Putamen (tissue), 1 donor: Measurements from ENCODE around the gene KCNH6.

Source experiments
- DNase-seq: peaks from one replicate; pipeline ENCODE4 v3.0.0-alpha.2; 2016; ENCODE audit warnings: low spot score

The KCNH6 gene

GRCh38 chr17:63488851-63489250, 34.3 kb upstream of the KCNH6 start:
- DNase-seq: no peak

DNA sequence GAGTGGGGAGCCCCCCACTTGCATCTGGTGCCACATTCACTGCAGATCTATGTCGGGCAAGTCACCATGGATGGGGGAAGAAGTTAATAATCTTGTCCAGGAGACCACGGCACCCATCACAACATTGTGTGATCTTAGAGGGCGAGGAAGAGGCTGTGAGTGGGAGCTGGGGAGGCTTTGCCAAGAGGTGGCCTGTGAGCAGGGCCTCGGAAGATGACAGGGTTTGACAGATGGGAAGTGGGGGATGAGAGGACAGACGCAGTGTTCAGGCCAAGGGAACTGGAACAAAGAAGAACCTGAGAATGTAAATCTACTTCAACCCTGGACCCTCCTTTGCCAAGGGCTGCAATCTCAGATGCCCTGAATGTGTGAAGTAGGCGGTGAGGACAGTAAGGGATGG, 33.9 kb upstream of the KCNH6 start:
- DNase-seq: no peak

DNA sequence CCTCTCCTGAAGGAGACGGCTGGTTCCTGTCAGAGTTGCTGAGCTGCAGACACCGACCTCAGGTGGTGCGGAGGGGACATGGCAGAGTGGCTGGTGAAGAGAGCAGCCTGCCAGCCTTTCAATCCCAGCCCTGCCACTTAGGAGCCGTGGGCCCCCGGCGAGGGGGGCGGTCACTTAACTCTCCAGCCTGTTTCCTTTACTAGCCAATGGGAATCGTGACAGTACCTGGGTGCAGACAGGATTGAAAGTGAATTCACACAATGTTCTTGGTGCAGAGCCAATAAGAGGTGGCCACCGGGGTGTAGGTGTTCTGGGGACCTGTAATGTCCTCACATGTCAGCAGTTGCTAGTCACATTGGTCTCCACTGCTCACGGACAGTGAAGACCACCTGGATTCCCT, 32.8 kb upstream of the KCNH6 start:
- DNase-seq: no peak

DNA sequence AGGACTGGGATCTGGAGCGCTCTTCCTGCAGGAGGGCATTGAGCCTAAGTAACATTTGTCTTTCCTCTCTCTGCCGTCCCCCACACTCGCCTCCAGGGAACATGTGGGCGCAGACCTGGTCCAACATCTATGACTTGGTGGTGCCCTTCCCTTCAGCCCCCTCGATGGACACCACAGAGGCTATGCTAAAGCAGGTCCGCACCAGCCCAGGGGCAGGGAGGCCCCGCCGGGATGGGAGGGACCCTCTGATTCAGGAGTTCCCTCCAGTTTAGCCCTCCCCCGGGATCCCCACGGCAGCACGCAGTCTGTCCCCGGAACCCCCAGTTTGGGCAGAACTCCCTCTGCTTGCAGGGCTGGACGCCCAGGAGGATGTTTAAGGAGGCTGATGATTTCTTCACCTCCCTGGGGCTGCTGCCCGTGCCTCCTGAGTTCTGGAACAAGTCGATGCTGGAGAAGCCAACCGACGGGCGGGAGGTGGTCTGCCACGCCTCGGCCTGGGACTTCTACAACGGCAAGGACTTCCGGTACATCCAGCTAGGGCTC, 32.2 kb upstream of the KCNH6 start:
- no peak for DNase-seq

DNA sequence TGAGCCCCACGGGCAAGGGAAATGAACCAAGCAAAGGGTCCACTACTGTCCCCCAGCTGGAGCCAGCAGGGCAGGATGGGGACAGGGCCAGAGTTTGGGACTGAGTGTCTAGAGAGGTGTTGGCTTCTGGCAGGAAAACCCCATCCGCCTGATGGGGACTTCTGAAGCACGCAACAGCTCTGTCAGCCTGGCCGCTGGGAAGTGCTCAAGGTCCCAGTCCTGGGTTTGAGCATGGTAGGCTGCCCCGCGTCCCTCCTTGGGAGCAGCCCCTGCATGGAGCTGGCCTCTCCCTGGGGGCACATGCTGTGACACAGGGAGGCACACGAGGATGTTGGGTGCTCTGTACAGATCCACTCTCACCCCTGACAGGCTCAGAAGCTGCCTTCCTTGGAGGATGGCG, 31.7 kb upstream of the KCNH6 start:
- no peak for DNase-seq

DNA sequence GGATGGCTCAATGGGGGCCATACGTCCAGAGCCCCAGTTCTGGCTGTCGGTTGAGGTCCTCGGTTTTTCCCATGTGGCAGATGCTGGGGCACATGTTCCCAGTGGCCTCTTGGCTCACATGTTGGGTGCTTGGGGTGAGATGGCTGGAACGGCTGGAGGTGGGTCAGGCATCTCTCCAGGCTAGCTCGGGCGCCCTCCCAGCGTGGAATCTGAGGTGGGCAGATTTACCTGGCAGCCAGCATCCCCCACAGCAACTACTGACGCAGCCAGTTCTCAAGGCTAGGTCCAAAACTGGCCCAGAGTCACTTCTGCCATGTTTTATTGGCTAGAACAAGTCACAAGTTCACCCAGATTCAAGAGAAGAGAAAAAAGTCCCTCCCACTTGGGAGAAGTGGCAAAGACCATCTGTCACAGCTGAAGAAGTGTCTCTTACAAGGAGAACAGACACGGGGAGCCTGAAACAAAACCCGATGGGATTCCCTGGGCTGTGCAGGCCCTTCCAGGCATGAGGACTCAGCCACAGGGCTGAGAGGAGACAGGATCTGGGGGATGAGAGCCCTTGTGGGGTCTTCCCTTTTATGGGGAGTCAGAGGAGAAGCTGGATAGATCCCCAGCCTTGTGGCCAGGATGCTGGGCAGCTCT, 31.1 kb upstream of the KCNH6 start:
- no peak for DNase-seq

GRCh38 chr17:63492940-63493339, 30.2 kb upstream of the KCNH6 start:
- no peak for DNase-seq

DNA sequence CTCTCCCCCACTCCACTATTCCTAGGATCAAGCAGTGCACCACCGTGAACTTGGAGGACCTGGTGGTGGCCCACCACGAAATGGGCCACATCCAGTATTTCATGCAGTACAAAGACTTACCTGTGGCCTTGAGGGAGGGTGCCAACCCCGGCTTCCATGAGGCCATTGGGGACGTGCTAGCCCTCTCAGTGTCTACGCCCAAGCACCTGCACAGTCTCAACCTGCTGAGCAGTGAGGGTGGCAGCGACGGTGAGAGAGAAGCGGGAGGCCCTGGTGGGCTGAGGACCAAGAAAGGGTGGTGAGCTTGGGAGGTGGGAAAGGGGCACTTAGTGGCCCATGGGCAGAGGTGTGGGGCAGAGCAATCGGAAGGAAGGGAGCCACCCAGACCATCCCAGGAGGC, 29.7 kb upstream of the KCNH6 start:
- DNase-seq: no peak

DNA sequence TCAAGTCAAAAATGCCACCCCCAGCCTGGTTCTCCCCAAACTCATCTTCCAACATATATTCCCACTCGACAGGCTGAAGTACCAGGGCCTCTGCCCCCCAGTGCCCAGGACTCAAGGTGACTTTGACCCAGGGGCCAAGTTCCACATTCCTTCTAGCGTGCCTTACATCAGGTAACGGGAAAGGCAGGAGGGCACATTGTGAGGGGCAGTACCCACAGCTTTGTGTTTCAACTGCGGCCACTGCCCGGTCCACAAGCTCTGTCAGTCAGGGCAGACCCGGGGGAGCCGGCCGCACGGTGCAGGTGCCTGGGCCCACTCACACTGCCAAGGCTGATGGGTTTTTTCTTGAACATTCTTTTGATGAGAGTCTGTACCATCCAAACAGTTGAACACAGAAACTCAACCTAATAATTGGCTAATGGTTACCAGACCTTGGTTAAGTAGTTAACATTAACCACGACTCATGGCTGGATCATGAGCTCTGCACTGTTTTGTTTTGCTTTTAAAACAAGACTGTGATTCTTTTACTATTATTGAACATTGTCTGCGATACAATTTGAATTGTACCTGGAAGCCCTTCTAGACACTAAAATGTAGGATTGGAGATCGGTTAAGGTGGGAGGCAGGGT, 28.7 kb upstream of the KCNH6 start:
- DNase-seq: no peak

DNA sequence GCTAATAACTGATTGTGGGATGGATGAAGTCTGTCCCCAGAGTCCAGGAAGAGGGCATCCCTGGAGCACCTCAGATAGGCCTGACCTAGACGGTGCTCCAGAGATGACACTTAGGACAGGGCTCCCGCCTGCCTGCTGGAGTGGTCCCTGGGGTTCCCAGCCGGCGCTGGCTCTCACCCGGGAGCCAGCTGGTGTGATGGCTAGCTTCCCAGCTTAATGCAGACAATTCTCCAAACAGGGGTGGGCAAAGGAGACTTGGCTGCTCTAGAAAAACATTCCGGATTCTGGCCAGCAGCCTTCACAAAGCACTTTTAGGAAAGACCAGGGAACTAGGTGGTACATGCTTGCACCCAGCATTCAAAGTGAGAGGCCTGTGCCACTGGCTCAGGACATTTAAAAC, 27.7 kb upstream of the KCNH6 start:
- DNase-seq: no peak

DNA sequence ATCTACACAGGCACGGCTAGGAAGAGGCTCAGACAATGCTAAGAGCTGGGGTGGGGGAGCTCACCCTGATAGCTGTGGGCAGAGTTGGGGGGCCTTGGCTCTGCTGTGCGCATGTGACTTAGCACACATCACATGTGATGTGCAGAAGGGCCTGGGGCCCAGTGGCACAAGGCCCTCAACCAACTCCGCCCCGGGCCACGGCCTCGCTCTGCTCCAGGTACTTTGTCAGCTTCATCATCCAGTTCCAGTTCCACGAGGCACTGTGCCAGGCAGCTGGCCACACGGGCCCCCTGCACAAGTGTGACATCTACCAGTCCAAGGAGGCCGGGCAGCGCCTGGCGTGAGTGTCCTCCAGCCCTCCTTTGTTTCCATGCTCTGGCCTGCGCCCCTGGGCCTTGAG, 27.0 kb upstream of the KCNH6 start:
- DNase-seq: no peak

GRCh38 chr17:63496663-63497400, 26.3 kb upstream of the KCNH6 start:
- DNase-seq: no peak

DNA sequence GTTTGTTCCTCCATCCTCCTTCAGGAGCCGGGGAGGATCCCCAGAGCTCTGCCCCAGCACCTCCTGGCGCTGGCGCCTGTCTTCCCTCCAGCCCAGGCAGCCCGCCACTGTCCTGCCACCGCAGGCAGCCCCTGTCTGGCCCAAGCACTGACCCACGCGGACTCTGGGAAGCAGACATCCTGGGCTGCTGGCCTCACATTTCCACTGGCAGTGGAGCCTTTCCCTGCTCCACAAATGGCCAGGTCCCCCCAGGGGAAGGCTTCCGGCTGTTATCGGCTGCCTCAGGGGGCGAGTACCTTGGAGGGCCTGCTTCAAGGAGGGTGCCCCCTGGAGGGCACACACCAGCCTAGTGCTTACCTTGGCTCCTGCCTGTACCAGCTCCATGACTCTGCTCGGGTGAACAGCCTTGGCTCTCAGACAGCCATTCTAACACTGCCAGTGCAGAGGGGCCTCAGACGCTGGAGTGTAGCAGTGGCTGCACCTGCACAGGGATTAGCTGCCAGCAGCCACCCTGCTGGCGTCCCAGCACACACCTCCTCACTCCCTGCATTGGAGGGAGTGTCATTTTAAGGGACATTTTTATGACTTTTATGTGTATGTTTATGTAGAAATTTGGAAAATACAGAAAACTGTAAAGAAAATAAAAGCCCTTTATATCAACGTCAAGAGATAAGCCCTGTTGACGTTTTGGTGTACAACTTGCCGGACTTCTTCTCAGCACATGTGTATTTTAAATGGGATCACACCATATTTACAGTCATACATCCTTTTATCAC, 25.3 kb upstream of the KCNH6 start:
- DNase-seq: no peak

GRCh38 chr17:63498626-63499195, 24.4 kb upstream of the KCNH6 start:
- no peak for DNase-seq

GRCh38 chr17:63500543-63501390, 22.4 kb upstream of the KCNH6 start:
- no peak for DNase-seq

GRCh38 chr17:63503341-63503705, 19.8 kb upstream of the KCNH6 start:
- DNase-seq: no peak

DNA sequence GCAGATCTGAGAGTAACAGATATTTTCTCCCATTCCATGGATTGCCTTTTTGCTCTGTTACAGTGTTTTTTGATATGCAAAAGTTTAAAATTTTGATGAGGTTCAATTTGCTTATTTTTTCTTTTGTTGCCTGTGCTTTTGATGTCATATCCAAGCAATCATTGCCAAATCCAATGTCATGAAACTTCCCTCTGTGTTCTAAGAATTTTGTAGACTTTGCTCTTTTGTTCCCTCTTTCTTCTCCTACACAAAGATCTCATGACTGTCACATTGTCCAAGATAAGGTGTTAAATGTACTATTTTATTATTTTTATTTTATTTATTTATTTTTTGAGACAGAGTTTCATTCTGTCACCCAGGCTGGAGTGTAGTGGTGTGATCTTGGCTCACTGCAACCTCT, 18.9 kb upstream of the KCNH6 start:
- DNase-seq: no peak

DNA sequence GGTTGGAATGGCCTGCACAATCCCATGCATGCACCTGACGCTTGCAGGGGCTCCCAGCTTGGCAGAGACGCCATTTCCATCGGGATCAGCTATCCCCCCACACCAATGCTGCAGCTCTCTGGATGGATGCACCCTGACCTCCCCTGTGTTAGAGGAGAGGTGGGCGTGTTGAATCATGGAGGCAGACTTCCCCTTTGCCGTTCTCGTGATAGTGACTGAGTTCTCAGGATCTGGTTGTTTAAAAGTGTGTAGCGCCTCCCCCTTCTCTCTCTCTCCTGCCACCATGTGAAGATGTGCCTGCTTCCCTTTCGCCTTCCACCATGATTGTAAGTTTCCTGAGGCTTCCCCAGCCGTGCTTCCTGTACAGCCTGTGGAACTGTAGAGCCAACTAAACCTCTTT, 17.8 kb upstream of the KCNH6 start:
- DNase-seq: no peak

DNA sequence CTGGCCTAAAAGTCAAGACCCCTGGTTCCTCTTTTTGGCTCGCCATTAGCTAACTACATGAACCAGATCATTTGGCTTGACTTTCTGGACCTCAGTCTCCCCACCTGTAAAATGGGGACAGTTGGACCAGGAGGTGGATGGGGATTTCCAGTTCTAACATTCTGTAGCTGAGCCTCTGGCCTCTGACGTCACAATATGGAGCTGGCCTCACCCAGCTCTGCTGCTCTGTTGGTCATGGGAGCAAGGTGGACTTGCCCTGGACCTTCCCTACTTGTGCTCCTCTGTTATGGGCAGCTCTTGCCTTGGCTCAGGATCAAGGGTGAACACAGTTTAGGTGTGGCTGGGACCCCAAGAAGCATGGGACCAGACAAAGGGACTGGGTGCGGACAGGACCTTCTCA, 16.5 kb upstream of the KCNH6 start:
- no peak for DNase-seq

DNA sequence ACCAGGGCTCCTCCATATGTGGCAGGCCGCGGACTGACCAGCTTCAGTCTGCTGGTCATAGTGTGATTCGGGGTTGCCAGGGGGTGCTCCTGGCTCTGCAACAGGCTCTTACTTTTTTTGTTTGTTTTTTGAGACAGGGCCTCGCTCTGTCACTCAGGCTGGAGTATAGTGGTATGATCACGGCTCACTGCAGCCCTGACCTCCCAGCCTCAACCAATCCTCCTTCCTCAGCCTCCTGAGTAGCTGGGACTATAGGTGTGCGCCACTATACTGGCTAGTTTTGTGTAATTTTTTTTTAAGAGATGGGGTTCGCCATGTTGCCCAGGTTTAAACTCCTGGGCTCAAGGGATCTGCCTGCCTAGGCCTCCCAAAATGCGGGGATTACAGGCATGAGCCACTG, 11.8 kb upstream of the KCNH6 start:
- DNase-seq: no peak

DNA sequence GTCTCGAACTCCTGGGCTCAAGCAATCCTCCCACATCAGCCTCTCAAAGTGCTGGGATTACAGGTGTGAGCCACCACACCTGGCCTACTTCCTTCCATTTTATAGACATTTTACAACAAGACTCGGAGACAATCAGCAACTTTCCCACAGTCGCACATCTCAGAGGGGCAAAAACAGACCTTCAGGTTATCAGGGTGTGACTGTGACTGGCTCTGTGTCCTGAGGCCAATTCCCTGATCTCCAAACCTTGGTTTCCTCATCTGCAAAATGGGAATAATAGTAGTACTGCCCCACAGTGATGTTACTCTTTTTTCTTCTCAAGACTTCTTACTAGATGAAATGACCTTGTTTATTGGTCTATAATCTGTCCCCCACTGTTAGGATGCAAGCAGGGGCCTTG, 10.8 kb upstream of the KCNH6 start:
- no peak for DNase-seq
